ENCODE results near the gene C1QL1. TPM values are rescaled to one million over a fixed set of nuclear protein-coding genes. Genes with fewer than 3 reads are reported as not detected.

Gene C1QL1
- total and polyA plus RNA-seq, 2 experiments from 2014 or later, result 25.2 to 38.6 TPM

- Histone ChIP-seq H3K9me3 (ENCODE audit: low read depth) (no peaks in the 10 kb centered on the region), H3K4me1 (ENCODE audit: low read depth) (no peaks in the 10 kb centered on the region), H3K27ac (no peak overlapping the region), H3K27me3 (no peaks in the 10 kb centered on the region), H3K4me3 (no peak overlapping the region), H3K36me3 (peaks cover 4% of the 10 kb centered on the region)
- no peak for TF ChIP-seq CTCF (IDR thresholded peaks at IDR 0.05; ENCODE audit: low read depth, low read length)
- DNase-seq (ENCODE audit: low read depth in 1 of 2, low spot score in 1 of 2), result no peak
Measured at GRCh38 chr17:44925731-44926697, 42.1 kb downstream of the C1QL1 start.

- no peak for DNase-seq (ENCODE audit: low read depth in 1 of 2, low spot score in 1 of 2)
- Histone ChIP-seq H3K4me3 (no peak overlapping the region), H3K9me3 (ENCODE audit: low read depth) (no peaks in the 10 kb centered on the region), H3K27ac (no peak overlapping the region), H3K4me1 (ENCODE audit: low read depth) (no peaks in the 10 kb centered on the region), H3K36me3 (peaks cover 4% of the 10 kb centered on the region), H3K27me3 (no peaks in the 10 kb centered on the region)
- TF ChIP-seq CTCF (IDR thresholded peaks at IDR 0.05; ENCODE audit: low read depth, low read length), result no peak
Measured at GRCh38 chr17:44924107-44924544, 44.0 kb downstream of the C1QL1 start.

DNA sequence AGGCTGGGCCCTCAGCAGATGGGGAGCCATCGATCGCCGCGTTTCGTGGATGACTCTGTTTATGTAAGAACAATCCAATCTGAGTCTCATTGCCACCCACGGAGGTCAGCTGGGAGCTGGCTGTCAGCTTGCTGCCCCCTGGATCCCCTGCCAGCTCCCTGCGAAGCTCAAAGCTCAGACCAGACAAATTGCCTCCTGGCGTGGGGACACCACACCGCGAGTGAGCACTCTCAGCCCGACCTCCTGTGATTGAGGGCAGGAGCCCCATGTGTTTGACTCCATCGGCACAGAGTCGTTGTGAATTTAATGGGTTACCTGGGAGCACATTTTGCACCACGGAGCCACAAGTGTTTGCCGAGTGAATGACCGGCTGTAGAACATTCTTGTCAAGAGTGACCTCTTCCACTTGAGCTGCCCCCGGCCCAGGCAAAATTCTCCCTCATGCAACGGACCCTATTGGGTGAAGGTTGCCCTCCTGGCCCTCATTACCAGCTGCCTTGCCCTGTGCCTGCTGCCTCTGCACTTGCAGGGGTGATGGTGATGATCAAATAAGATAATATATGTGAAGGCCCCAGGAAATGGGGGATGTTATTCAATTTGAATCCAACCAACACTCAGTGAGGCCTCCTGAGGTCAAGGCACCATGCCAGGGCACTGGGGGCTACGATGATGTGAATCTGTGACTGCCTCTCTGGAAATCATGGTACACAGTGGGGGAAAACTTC lies 45.2 kb downstream of the C1QL1 start:
- TF ChIP-seq CTCF (IDR thresholded peaks at IDR 0.05; ENCODE audit: low read depth, low read length), result no peak
- H3K4me3 ChIP-seq, result no peak overlapping the region
- DNase-seq (ENCODE audit: low read depth in 1 of 2, low spot score in 1 of 2), result no peak
- H3K36me3 ChIP-seq, result peaks cover 4% of the 10 kb centered on the region
- H3K9me3 ChIP-seq (ENCODE audit: low read depth), result no peaks in the 10 kb centered on the region
- no peak overlapping the region for H3K27ac ChIP-seq
- H3K27me3 ChIP-seq, result no peaks in the 10 kb centered on the region
- H3K4me1 ChIP-seq (ENCODE audit: low read depth), result no peaks in the 10 kb centered on the region

- Histone ChIP-seq H3K27ac (no peak overlapping the region), H3K27me3 (no peaks in the 10 kb centered on the region), H3K4me3 (no peak overlapping the region), H3K4me1 (ENCODE audit: low read depth) (no peaks in the 10 kb centered on the region), H3K36me3 (peaks cover 3% of the 10 kb centered on the region), H3K9me3 (ENCODE audit: low read depth) (no peaks in the 10 kb centered on the region)
- TF ChIP-seq CTCF (IDR thresholded peaks at IDR 0.05; ENCODE audit: low read depth, low read length), result no peak
- no peak for DNase-seq (ENCODE audit: low read depth in 1 of 2, low spot score in 1 of 2)
Measured at GRCh38 chr17:44922136-44922535, 46.0 kb downstream of the C1QL1 start.

GRCh38 chr17:44921122-44921882 lies 46.8 kb downstream of the C1QL1 start:
- no peaks in the 10 kb centered on the region for H3K36me3 ChIP-seq
- no peak overlapping the region for H3K27ac ChIP-seq
- H3K4me3 ChIP-seq, result no peak overlapping the region
- no peaks in the 10 kb centered on the region for H3K9me3 ChIP-seq (ENCODE audit: low read depth)
- no peaks in the 10 kb centered on the region for H3K4me1 ChIP-seq (ENCODE audit: low read depth)
- no peak for TF ChIP-seq CTCF (IDR thresholded peaks at IDR 0.05; ENCODE audit: low read depth, low read length)
- H3K27me3 ChIP-seq, result no peaks in the 10 kb centered on the region
- DNase-seq (ENCODE audit: low read depth in 1 of 2, low spot score in 1 of 2), result peak in 1 of 2 donors; percentile 27
